ENCODE data around the gene PHLPP1. TPM values are rescaled to one million over a fixed set of nuclear protein-coding genes. Genes with fewer than 3 reads are reported as not detected.
"Not testable (repeated sequence)": the region's sequence is repeated elsewhere in the genome, so short reads cannot be mapped to it uniquely, and the experiment has no call there.

Gene PHLPP1
- total RNA-seq, 4 donors from 2014 or later, result 6.3 to 18.0 (median 10.4) TPM

- DNase-seq (ENCODE audit: low spot score), result no peak
- no peak for TF ChIP-seq CTCF (IDR thresholded peaks at IDR 0.05)
These were observed 20.9 kb downstream of the PHLPP1 start for GRCh38 chr18:62736077-62736855.

GRCh38 chr18:62737241-62737873 lies 22.0 kb downstream of the PHLPP1 start:
- ATAC-seq (ENCODE audit: low FRiP score), result no peak
- DNase-seq (ENCODE audit: low spot score), result no peak
- no peak for TF ChIP-seq CTCF (IDR thresholded peaks at IDR 0.05)

More at GRCh38 chr18:62736077-62736855, 20.9 kb downstream of the PHLPP1 start:
- ATAC-seq (ENCODE audit: low FRiP score), result no peak

- no peak for DNase-seq (ENCODE audit: low spot score)
- ATAC-seq (ENCODE audit: low FRiP score), result no peak
- no peak for TF ChIP-seq CTCF (IDR thresholded peaks at IDR 0.05)
These were observed 23.3 kb downstream of the PHLPP1 start for GRCh38 chr18:62738639-62739038.

- ATAC-seq (ENCODE audit: low FRiP score), result no peak
- no peak for TF ChIP-seq CTCF (IDR thresholded peaks at IDR 0.05)
These were observed 24.6 kb downstream of the PHLPP1 start for GRCh38 chr18:62739911-62740310.

GRCh38 chr18:62740650-62741049 lies 25.3 kb downstream of the PHLPP1 start:
- DNase-seq (ENCODE audit: low spot score); ATAC-seq (ENCODE audit: low FRiP score): not testable (repeated sequence)

More at GRCh38 chr18:62739911-62740310, 24.6 kb downstream of the PHLPP1 start:
- DNase-seq (ENCODE audit: low spot score), result no peak

- DNase-seq (ENCODE audit: low spot score), result no peak
- ATAC-seq (ENCODE audit: low FRiP score), result peak; percentile 71
- TF ChIP-seq CTCF (IDR thresholded peaks at IDR 0.05), result no peak
These were observed 25.8 kb downstream of the PHLPP1 start for GRCh38 chr18:62741118-62741566.

- DNase-seq (ENCODE audit: low spot score) (no peak), ATAC-seq (ENCODE audit: low FRiP score) (no peak)
- no peak for TF ChIP-seq CTCF (IDR thresholded peaks at IDR 0.05)
These were observed 26.2 kb downstream of the PHLPP1 start for GRCh38 chr18:62741584-62741983.
